LNCAP (cell line): ENCODE results near the gene VIM.
A peak's percentile ranks its signal among the peaks of the same experiment; 100 is the strongest.

Source experiments
- CTCF ChIP-seq: fragments of 450-650 bp; IDR thresholded peaks from 2 replicates; pipeline ENCODE4 v1.5.1; 2017; ENCODE audit warnings: mild to moderate bottlenecking

Gene VIM

GRCh38 chr10:17228091-17229015 lies at the start of gene VIM:
TSS of gene VIM (plus strand) at chr10:17228241. CDS start at chr10:17229423, 1,182 bp downstream.
- TF ChIP-seq CTCF: no peak

DNA sequence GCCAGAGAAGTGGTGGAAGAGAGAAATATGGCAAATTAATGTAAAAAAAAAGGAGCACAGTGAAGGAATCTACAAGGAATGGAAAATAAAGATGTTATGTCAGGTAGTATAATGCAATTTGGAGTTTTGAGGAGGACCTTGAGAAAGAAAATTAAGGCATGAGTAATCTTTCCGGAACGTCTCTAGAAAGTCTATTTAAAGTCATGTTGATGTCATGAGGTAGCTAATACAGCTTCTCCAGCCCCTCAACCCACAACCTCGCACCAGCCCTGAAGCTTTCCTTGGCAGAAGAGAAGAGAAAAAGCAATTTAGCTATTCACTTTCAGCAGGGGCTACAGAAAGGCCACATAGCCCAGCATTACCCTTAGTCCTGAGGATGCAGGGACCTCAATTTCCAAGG lies 49.0 kb upstream of the VIM start:
- no peak for TF ChIP-seq CTCF

DNA sequence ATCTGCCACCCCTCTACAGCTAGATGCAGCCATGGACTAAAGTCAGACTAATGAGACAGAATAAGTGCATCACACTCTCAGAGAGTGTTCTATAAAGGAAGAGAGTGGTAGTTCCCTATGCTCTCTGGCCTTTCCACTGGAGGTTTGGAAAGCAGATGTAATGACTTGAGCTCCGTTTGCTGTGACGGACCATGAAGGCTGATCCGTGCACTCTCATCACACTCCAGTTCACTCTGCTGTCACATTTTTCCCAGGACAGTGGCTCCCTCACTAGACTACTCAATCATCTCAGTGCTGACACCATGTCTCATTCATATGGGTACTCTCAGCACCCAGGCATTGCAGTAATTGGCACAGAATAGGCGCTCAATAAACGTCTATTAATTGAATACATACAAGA lies 46.9 kb upstream of the VIM start:
- TF ChIP-seq CTCF: no peak

DNA sequence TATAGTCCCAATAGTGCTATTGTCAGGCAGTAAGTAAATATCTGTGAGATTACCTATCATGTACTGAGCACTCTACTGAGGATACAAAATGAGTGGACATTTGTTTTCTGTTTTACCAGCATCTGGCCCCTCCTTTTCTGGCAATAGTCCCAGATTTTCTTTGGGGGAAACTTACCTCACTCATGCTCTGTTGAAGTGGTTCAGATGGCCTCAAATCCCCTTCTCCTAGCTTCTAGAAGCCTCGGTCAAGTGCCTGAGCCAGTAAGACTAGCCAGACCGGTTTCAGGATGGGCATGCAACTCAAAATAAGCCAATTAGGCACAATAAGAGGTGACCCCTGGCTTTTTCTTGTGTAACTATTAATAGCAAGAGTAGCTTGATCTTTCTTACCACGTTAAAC lies 46.3 kb upstream of the VIM start:
- no peak for TF ChIP-seq CTCF

GRCh38 chr10:17183110-17183509 lies 44.9 kb upstream of the VIM start:
- peak; percentile 13; the same call in 1 of the 2 replicates for TF ChIP-seq CTCF

GRCh38 chr10:17185873-17186272 lies 42.2 kb upstream of the VIM start:
- TF ChIP-seq CTCF: no peak

GRCh38 chr10:17188644-17189172 lies 39.3 kb upstream of the VIM start:
- TF ChIP-seq CTCF: no peak
